Measurements from ENCODE around the gene BDNF. TPM values are rescaled to one million over a fixed set of nuclear protein-coding genes. Genes with fewer than 3 reads are reported as not detected.

Gene BDNF
- total and polyA plus RNA-seq, 3 experiments from 2014 or later: not detected

DNA sequence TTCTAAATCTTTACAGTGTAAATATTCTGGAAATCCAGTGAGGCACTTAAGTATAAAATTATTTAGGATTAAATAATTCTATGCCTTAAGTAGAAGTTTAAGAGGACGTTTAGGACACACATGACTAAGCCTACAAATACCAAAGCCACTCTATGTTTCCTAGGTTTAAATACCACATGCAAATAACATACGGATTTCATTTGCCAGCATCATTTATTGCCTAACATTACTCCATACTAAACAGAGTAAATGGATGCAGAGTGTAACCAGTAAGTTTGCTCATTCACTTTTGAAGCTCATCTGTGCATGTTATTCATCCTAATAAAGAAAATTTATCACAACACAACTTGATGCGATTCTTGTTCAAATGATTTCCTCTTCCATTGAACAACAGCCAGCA, 4.1 kb downstream of the BDNF start:
- ChIA-PET POLR2A (no interaction called here), CTCF (no interaction called here)
- Histone ChIP-seq H3K27ac (ENCODE audit: low read depth, low read length) (no peak overlapping the region), H3K27me3 (ENCODE audit: insufficient read depth, low read length, poor library complexity, severe bottlenecking) (peaks cover 10% of the 10 kb centered on the region), H3K4me3 (ENCODE audit: low read length) (no peak overlapping the region), H3K9me3 (ENCODE audit: low read length) (no peaks in the 10 kb centered on the region), H3K4me1 (ENCODE audit: insufficient read depth, low read length) (peaks cover 12% of the 10 kb centered on the region), H3K36me3 (ENCODE audit: insufficient read depth, low read length) (no peaks in the 10 kb centered on the region)
- DNase-seq: no peak
- Mint-ChIP-seq H3K4me1 (peaks cover 13 to 22% (median 16%) of the 10 kb centered on the region in 3 donors), H3K4me3 (no peak overlapping the region), H3K27me3 (peaks cover 34 to 57% of the 10 kb centered on the region in 2 donors), H3K27ac (no peak overlapping the region), H3K36me3 (no peaks in the 10 kb centered on the region), H3K9me3 (peaks cover 0 to 3% (median 0%) of the 10 kb centered on the region in 5 donors)

DNA sequence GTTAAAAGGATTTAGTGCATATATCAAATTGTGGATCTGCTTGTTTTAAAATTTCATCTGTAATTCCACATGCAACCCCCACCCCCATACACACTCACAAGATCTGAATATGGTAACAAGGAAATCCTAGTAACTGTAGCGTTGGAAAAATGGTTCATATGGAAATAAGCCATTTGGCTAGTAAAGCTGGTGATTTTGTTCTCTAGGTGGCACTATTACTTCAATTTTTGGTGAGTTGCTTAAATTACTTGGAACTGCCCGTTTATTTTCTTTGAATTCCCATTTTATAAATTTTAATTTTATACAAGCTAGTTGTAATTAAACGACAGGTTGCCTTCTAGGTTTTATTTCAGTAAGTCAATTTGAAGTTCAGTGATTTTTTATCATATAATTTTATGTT, 5.3 kb downstream of the BDNF start:
- no peaks in the 10 kb centered on the region for H3K9me3 ChIP-seq (ENCODE audit: low read length)
- DNase-seq: no peak
- Mint-ChIP-seq H3K27me3 (peaks cover 30 to 51% of the 10 kb centered on the region in 2 donors), H3K9me3 (peaks cover 0 to 3% (median 0%) of the 10 kb centered on the region in 5 donors), H3K27ac (no peak overlapping the region), H3K4me1 (peaks cover 8 to 17% (median 11%) of the 10 kb centered on the region in 3 donors), H3K4me3 (no peak overlapping the region), H3K36me3 (no peaks in the 10 kb centered on the region)
- H3K4me1 ChIP-seq (ENCODE audit: insufficient read depth, low read length): peaks cover 12% of the 10 kb centered on the region
- ChIA-PET CTCF (no interaction called here), POLR2A (no interaction called here)
- H3K27me3 ChIP-seq (ENCODE audit: insufficient read depth, low read length, poor library complexity, severe bottlenecking): peaks cover 6% of the 10 kb centered on the region
- H3K36me3 ChIP-seq (ENCODE audit: insufficient read depth, low read length): no peaks in the 10 kb centered on the region
- no peak overlapping the region for H3K27ac ChIP-seq (ENCODE audit: low read depth, low read length)
- no peak overlapping the region for H3K4me3 ChIP-seq (ENCODE audit: low read length)

GRCh38 chr11:27693398-27693797, 6.9 kb downstream of the BDNF start:
- H3K27me3 ChIP-seq (ENCODE audit: insufficient read depth, low read length, poor library complexity, severe bottlenecking): no peaks in the 10 kb centered on the region
- no peaks in the 10 kb centered on the region for H3K4me1 ChIP-seq (ENCODE audit: insufficient read depth, low read length)
- H3K4me3 ChIP-seq (ENCODE audit: low read length): no peak overlapping the region
- H3K4me3 Mint-ChIP-seq: no peak overlapping the region
- H3K4me1 Mint-ChIP-seq: peaks cover under 1 to 1% (median under 1%) of the 10 kb centered on the region in 3 donors
- ChIA-PET POLR2A (no interaction called here), CTCF (no interaction called here)
- no peak overlapping the region for H3K27ac ChIP-seq (ENCODE audit: low read depth, low read length)
- H3K27ac Mint-ChIP-seq: no peak overlapping the region
- peaks cover 19 to 36% of the 10 kb centered on the region in 2 donors for H3K27me3 Mint-ChIP-seq
- H3K9me3 Mint-ChIP-seq: no peaks in the 10 kb centered on the region
- H3K9me3 ChIP-seq (ENCODE audit: low read length): no peaks in the 10 kb centered on the region
- no peak for DNase-seq
- H3K36me3 ChIP-seq (ENCODE audit: insufficient read depth, low read length): no peaks in the 10 kb centered on the region
- H3K36me3 Mint-ChIP-seq: no peaks in the 10 kb centered on the region

DNA sequence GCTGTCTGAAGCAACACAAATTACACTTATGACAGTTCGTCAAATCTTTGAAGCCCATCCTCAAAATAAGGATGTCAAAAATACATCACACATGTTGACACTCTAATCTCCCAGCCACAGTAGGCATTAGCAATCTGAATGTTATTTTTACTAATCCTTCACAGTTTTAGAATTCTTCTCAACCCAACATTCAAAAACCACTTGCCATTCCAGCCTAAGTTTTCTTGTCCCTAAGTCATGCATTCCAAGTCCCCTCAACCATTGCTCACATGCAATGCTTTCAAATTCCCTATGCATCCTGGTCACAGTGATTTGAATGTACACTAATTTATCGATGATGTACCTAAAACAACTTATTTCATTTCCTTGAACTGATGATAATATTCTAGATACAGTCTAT, 7.5 kb downstream of the BDNF start:
- POLR2A ChIA-PET: no interaction called here
- Histone ChIP-seq H3K27ac (ENCODE audit: low read depth, low read length) (no peak overlapping the region), H3K4me3 (ENCODE audit: low read length) (no peak overlapping the region), H3K36me3 (ENCODE audit: insufficient read depth, low read length) (no peaks in the 10 kb centered on the region), H3K9me3 (ENCODE audit: low read length) (no peaks in the 10 kb centered on the region), H3K4me1 (ENCODE audit: insufficient read depth, low read length) (no peaks in the 10 kb centered on the region), H3K27me3 (ENCODE audit: insufficient read depth, low read length, poor library complexity, severe bottlenecking) (no peaks in the 10 kb centered on the region)
- Mint-ChIP-seq H3K27me3 (peaks cover 16 to 33% of the 10 kb centered on the region in 2 donors), H3K4me1 (no peaks in the 10 kb centered on the region), H3K36me3 (no peaks in the 10 kb centered on the region), H3K9me3 (no peaks in the 10 kb centered on the region), H3K27ac (no peak overlapping the region), H3K4me3 (no peak overlapping the region)
- CTCF ChIA-PET: no interaction called here
- no peak for DNase-seq

DNA sequence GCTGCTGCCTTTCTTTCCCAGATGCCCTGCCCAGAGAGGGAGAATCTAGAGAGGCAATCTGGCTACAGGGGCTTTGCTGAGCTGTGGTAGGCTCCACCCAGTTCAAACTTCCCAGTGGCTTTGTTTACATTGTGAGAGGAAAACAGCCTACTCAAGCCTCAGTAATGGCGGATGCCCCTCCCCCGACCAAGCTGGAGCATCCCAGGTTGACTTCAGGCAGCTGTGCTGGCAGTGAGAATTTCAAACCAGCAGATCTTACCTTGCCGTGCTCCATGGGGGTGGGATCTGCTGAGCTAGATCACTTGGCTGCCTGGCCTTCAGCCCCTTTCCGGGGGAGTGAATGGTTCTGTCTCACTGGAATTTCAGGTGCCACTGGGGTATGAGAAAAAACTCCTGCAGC, 12.2 kb downstream of the BDNF start:
- H3K36me3 Mint-ChIP-seq: peaks cover 0 to 9% (median 1%) of the 10 kb centered on the region in 3 donors
- Histone ChIP-seq H3K4me3 (ENCODE audit: low read length) (no peak overlapping the region), H3K4me1 (ENCODE audit: insufficient read depth, low read length) (no peaks in the 10 kb centered on the region), H3K36me3 (ENCODE audit: insufficient read depth, low read length) (no peaks in the 10 kb centered on the region), H3K9me3 (ENCODE audit: low read length) (no peaks in the 10 kb centered on the region), H3K27ac (ENCODE audit: low read depth, low read length) (no peak overlapping the region), H3K27me3 (ENCODE audit: insufficient read depth, low read length, poor library complexity, severe bottlenecking) (no peaks in the 10 kb centered on the region)
- no peaks in the 10 kb centered on the region for H3K27me3 Mint-ChIP-seq
- no peak for DNase-seq
- H3K27ac Mint-ChIP-seq: no peak overlapping the region
- no peaks in the 10 kb centered on the region for H3K4me1 Mint-ChIP-seq
- CTCF ChIA-PET: no interaction called here
- peaks cover 0 to 9% (median 7%) of the 10 kb centered on the region in 5 donors for H3K9me3 Mint-ChIP-seq
- POLR2A ChIA-PET: no interaction called here
- no peak overlapping the region for H3K4me3 Mint-ChIP-seq

GRCh38 chr11:27681664-27682063, 18.6 kb downstream of the BDNF start:
- Mint-ChIP-seq H3K4me1 (no peaks in the 10 kb centered on the region), H3K36me3 (peaks cover 0 to 5% (median 0%) of the 10 kb centered on the region in 3 donors), H3K27ac (peak overlapping the region in 1 of 8 donors; percentile 14), H3K27me3 (peaks cover 0 to 1% of the 10 kb centered on the region in 2 donors), H3K4me3 (no peak overlapping the region), H3K9me3 (peaks cover 0 to 13% (median 9%) of the 10 kb centered on the region in 5 donors)
- H3K4me1 ChIP-seq (ENCODE audit: insufficient read depth, low read length): no peaks in the 10 kb centered on the region
- H3K27ac ChIP-seq (ENCODE audit: low read depth, low read length): no peak overlapping the region
- no peaks in the 10 kb centered on the region for H3K36me3 ChIP-seq (ENCODE audit: insufficient read depth, low read length)
- no peak overlapping the region for H3K4me3 ChIP-seq (ENCODE audit: low read length)
- H3K9me3 ChIP-seq (ENCODE audit: low read length): no peaks in the 10 kb centered on the region
- DNase-seq: no peak
- CTCF ChIA-PET: no interaction called here
- H3K27me3 ChIP-seq (ENCODE audit: insufficient read depth, low read length, poor library complexity, severe bottlenecking): no peaks in the 10 kb centered on the region
- POLR2A ChIA-PET: no interaction called here

- Mint-ChIP-seq H3K9me3 (peaks cover 0 to 13% (median 5%) of the 10 kb centered on the region in 5 donors), H3K4me1 (no peaks in the 10 kb centered on the region), H3K27me3 (peaks cover 0 to 1% of the 10 kb centered on the region in 2 donors), H3K36me3 (no peaks in the 10 kb centered on the region), H3K4me3 (no peak overlapping the region), H3K27ac (no peak overlapping the region)
- H3K9me3 ChIP-seq (ENCODE audit: low read length): no peaks in the 10 kb centered on the region
- no peak overlapping the region for H3K4me3 ChIP-seq (ENCODE audit: low read length)
- H3K27me3 ChIP-seq (ENCODE audit: insufficient read depth, low read length, poor library complexity, severe bottlenecking): no peaks in the 10 kb centered on the region
- POLR2A ChIA-PET: no interaction called here
- CTCF ChIA-PET: no interaction called here
- H3K4me1 ChIP-seq (ENCODE audit: insufficient read depth, low read length): no peaks in the 10 kb centered on the region
- H3K27ac ChIP-seq (ENCODE audit: low read depth, low read length): no peak overlapping the region
- no peak for DNase-seq
- H3K36me3 ChIP-seq (ENCODE audit: insufficient read depth, low read length): no peaks in the 10 kb centered on the region
Measured at GRCh38 chr11:27679136-27680015, 20.9 kb downstream of the BDNF start.

GRCh38 chr11:27678242-27678641, 22.0 kb downstream of the BDNF start:
- H3K27ac ChIP-seq (ENCODE audit: low read depth, low read length): no peak overlapping the region
- Mint-ChIP-seq H3K36me3 (no peaks in the 10 kb centered on the region), H3K4me3 (no peak overlapping the region), H3K27ac (no peak overlapping the region), H3K27me3 (peaks cover 0 to 1% of the 10 kb centered on the region in 2 donors), H3K4me1 (no peaks in the 10 kb centered on the region), H3K9me3 (peaks cover 0 to 12% (median 3%) of the 10 kb centered on the region in 5 donors)
- H3K4me3 ChIP-seq (ENCODE audit: low read length): no peak overlapping the region
- H3K9me3 ChIP-seq (ENCODE audit: low read length): no peaks in the 10 kb centered on the region
- ChIA-PET CTCF (no interaction called here), POLR2A (no interaction called here)
- no peaks in the 10 kb centered on the region for H3K27me3 ChIP-seq (ENCODE audit: insufficient read depth, low read length, poor library complexity, severe bottlenecking)
- no peaks in the 10 kb centered on the region for H3K4me1 ChIP-seq (ENCODE audit: insufficient read depth, low read length)
- no peaks in the 10 kb centered on the region for H3K36me3 ChIP-seq (ENCODE audit: insufficient read depth, low read length)
- DNase-seq: no peak

Data from CD8-positive, alpha-beta memory T cell (primary cell).